GM12878 (cell line): ENCODE data around the gene FAM8A1. TPM values are rescaled to one million over a fixed set of nuclear protein-coding genes. Genes with fewer than 3 reads are reported as not detected.

Experiments used
- ATAC-seq: fragments of 200-7000 bp; cut with Tn5 transposase; 3 replicates; pipeline ENCODE4 v1.9.1; 2020; ENCODE audit warnings: mild to moderate bottlenecking, moderate library complexity
- BruUV-seq: library from RNA; stranded (reverse); fragments of 400-500 nt; replicated peaks from 2 replicates; lab custom pipeline; 2021; lab: Mats Ljungman, UMichigan
- CTCF ChIA-PET: fragments of 300-600 bp; sonication (Branson Sonifier 250); formaldehyde crosslinking; extraction: SDS; loops from one replicate; lab custom pipeline; 2021; ENCODE audit warnings: inconsistent platforms; lab: Yijun Ruan, JAX
- POLR2A ChIA-PET: fragments of 350-600 bp; formaldehyde crosslinking; extraction: SDS; loops from one replicate; lab custom pipeline; 2021; ENCODE audit warnings: inconsistent platforms; lab: Charles Lee
- RAD21 ChIA-PET: fragments of 300-600 bp; sonication (Branson Sonifier 250); formaldehyde crosslinking; loops from one replicate; lab custom pipeline; 2023; ENCODE audit warnings: antibody characterized with exemption; ENCODE audit not compliant: unreplicated experiment; lab: Charles Lee
- SMC1A ChIA-PET: fragments of 300-600 bp; sonication (Branson Sonifier 250); formaldehyde crosslinking; loops from one replicate; lab custom pipeline; 2023; ENCODE audit not compliant: unreplicated experiment, uncharacterized antibody; lab: Charles Lee
- DNase-seq: peaks from one replicate; pipeline ENCODE4 v3.0.0-alpha.2; 2011; ENCODE audit warnings: low read depth, low spot score
- FAIRE-seq: peaks from 3 replicates; lab custom pipeline; 2011; peaks lifted over from hg19 to GRCh38; lab: Jason Lieb, UNC
- H2AFZ ChIP-seq: 2 replicates; pipeline ENCODE4 v1.6.0; 2011; ENCODE audit warnings: low read depth, low read length, control low read depth; ENCODE audit not compliant: control insufficient read depth
- H3K27ac ChIP-seq: 2 replicates; pipeline ENCODE4 v1.5.1; 2011; ENCODE audit warnings: control low read depth; ENCODE audit not compliant: control insufficient read depth, insufficient read depth
- H3K27me3 ChIP-seq, 2 experiments: replicated peaks in 1 of 2; 2 replicates each; pipeline versions ENCODE4 v1.6.0 to v1.6.1; 2011; ENCODE audit warnings: low read length in 1 of 2; ENCODE audit not compliant: control insufficient read depth in 2 of 2, insufficient read depth in 2 of 2
- H3K36me3 ChIP-seq, 2 experiments: 2 replicates each; pipeline ENCODE4 v1.5.1; 2011; ENCODE audit warnings: low read length in 1 of 2; ENCODE audit not compliant: control insufficient read depth in 2 of 2, insufficient read depth in 2 of 2
- H3K4me1 ChIP-seq: 2 replicates; pipeline ENCODE4 v1.6.1; 2011; ENCODE audit warnings: mild to moderate bottlenecking, low read length, moderate library complexity, mixed read lengths; ENCODE audit not compliant: control insufficient read depth, insufficient read depth
- H3K4me2 ChIP-seq: 2 replicates; pipeline ENCODE4 v1.6.0; 2011; ENCODE audit warnings: control low read depth; ENCODE audit not compliant: control insufficient read depth, insufficient read depth
- H3K4me3 ChIP-seq: fragments of 200-600 bp; sonication (generic); 2 replicates; pipeline ENCODE4 v1.5.1; 2016
- H3K79me2 ChIP-seq: 2 replicates; pipeline ENCODE4 v1.6.0; 2011; ENCODE audit warnings: low read length; ENCODE audit not compliant: control insufficient read depth, insufficient read depth
- H3K9ac ChIP-seq: 2 replicates; pipeline ENCODE4 v1.8.0; 2011; ENCODE audit warnings: low read length, control low read depth, mixed read lengths; ENCODE audit not compliant: control insufficient read depth, insufficient read depth
- H3K9me3 ChIP-seq: replicated peaks from 3 replicates; pipeline ENCODE4 v1.5.1; 2011; ENCODE audit warnings: mild to moderate bottlenecking, low read length; ENCODE audit not compliant: control insufficient read depth, insufficient read depth
- H4K20me1 ChIP-seq: 2 replicates; pipeline ENCODE4 v1.6.0; 2011; ENCODE audit not compliant: control insufficient read depth, insufficient read depth
- SUZ12 ChIP-seq: fragments of 200-600 bp; sonication (generic); IDR thresholded peaks from one replicate; pipeline ENCODE4 v1.6.1; 2018; ENCODE audit warnings: antibody characterized with exemption, mild to moderate bottlenecking; ENCODE audit not compliant: unreplicated experiment
- ZBTB11 ChIP-seq: fragments of 450-650 bp; formaldehyde crosslinking; IDR thresholded peaks from 2 replicates; pipeline ENCODE4 v1.5.0; 2022; ENCODE audit warnings: mild to moderate bottlenecking, missing genetic modification characterization
- ZNF217 ChIP-seq: fragments of 450-650 bp; IDR thresholded peaks from 2 replicates; pipeline ENCODE4 v1.6.1; 2017; ENCODE audit warnings: antibody characterized with exemption, mild to moderate bottlenecking
- ZNF592 ChIP-seq: fragments of 450-650 bp; IDR thresholded peaks from 2 replicates; pipeline ENCODE4 v1.6.1; 2017; ENCODE audit warnings: mild to moderate bottlenecking, moderate library complexity
- WGBS: methylation state at CpG from one replicate; pipeline ENCODE4 v1.1.6; 2016; ENCODE audit warnings: low lambda C conversion rate; ENCODE audit not compliant: insufficient replicate concordance, insufficient coverage; ENCODE audit errors: missing lambda C conversion rate; 5-methylcytosine and 5-hydroxymethylcytosine counted together
- in situ Hi-C: fragments of 300-500 bp; cut with MboI; formaldehyde crosslinking; loops from 9 replicates; pipeline ENCODE4 v1.14.3; 2018; ENCODE audit warnings: mixed read lengths
- intact Hi-C: fragments of 100-400 bp; cut with micrococcal nuclease; formaldehyde crosslinking; loops from one replicate; pipeline ENCODE4 v1.14.2; 2022; ENCODE audit not compliant: unreplicated experiment
- polyA plus RNA-seq, 11 experiments: library from polyadenylated mRNA; depleted of rRNA in 4 of 11; unstranded in 6 of 11; stranded (reverse) in 5 of 11; fragments of >200 nt; fragmentation: Nextera tagmentation in 4 of 11; fragmentation: Illumina TruSeq in 1 of 11; extraction: Ambion mirVana in 4 of 11; extraction: Trizol in 1 of 11; gene quantifications; 1 replicate in 1 of 11; 2 replicates in 10 of 11; pipeline versions ENCODE4 v1.2.1 to v1.2.3, GENCODE V29; 2011 to 2016; ENCODE audit warnings: inconsistent platforms in 2 of 11, missing spikeins in 2 of 11, low read depth in 1 of 11
- total RNA-seq, 4 experiments: library from RNA; depleted of rRNA in 3 of 4; stranded (reverse); fragments of >200 nt in 3 of 4; fragmentation: Illumina TruSeq in 1 of 4; extraction: Trizol in 1 of 4; gene quantifications; 2 replicates each; pipeline versions ENCODE4 v1.2.1 to v1.2.3, GENCODE V29; 2013 to 2021

The FAM8A1 gene
- total and polyA plus RNA-seq, 10 of the 15 experiments (the other 5 are each of a cell fraction or from before 2014, with no cell fraction given) = 1.4 to 7.4 (median 3.6) TPM

- no peak overlapping the region for H2AFZ ChIP-seq
- no peaks in the 10 kb centered on the region; the same call in 2 of the 3 replicates for H3K9me3 ChIP-seq
- no peak for FAIRE-seq
- H3K36me3 ChIP-seq = no peaks in the 10 kb centered on the region
- H3K9ac ChIP-seq = no peak overlapping the region
- no peak overlapping the region for H3K4me3 ChIP-seq
- POLR2A ChIA-PET = no interaction called here
- no peaks in the 10 kb centered on the region for H3K79me2 ChIP-seq
- in situ Hi-C loops = loop anchor here (5.0 kb wide), 1 partner anchor 427 kb away; no protein-coding TSS in a partner anchor
- no peaks in the 10 kb centered on the region for H3K27me3 ChIP-seq
- no TSS peak for BruUV-seq
- H3K4me1 ChIP-seq = no peaks in the 10 kb centered on the region
- CTCF ChIA-PET = interaction anchor here (0.6 to 5.6 kb wide), 38 partner anchors 10 to 920 kb away, joined by 3 to 70 read pairs (median 4); partner anchors contain the start of gene FAM8A1
- no peak overlapping the region for H3K27ac ChIP-seq
- TF ChIP-seq ZNF592 (no peak), ZNF217 (no peak), ZBTB11 (CRISPR knock-in tag) (no peak), SUZ12 (no peak)
- no peaks in the 10 kb centered on the region for H4K20me1 ChIP-seq
- WGBS = 1% methylated on average over 5 of the region's 5 CpGs
- H3K4me2 ChIP-seq = no peak overlapping the region
- RAD21 ChIA-PET = interaction anchor here (0.5 to 1.7 kb wide), 24 partner anchors 24 to 1137 kb away, joined by 3 to 27 read pairs (median 3); no protein-coding TSS in a partner anchor
- ATAC-seq = peak; percentile 27
- SMC1A ChIA-PET = interaction anchor here (0.5 to 6.2 kb wide), 24 partner anchors 17 to 427 kb away, joined by 3 to 60 read pairs (median 3); no protein-coding TSS in a partner anchor
- intact Hi-C loops = loop anchor here (1.0 kb wide), 3 partner anchors 220 to 428 kb away; no protein-coding TSS in a partner anchor
- no peak for DNase-seq
These were observed 16.3 kb upstream of the FAM8A1 start for GRCh38 chr6:17583811-17584210.
